GM10248 (cell line): ENCODE measurements around the gene FDXR.

Source experiments
- CTCF ChIA-PET: fragments of 300-600 bp; sonication (Branson Sonifier 250); formaldehyde crosslinking; extraction: SDS; loops from one replicate; lab custom pipeline; 2021; ENCODE audit warnings: antibody characterized with exemption; lab: Yijun Ruan, JAX
- POLR2A ChIA-PET: fragments of 350-650 bp; sonication (Branson Sonifier 250); formaldehyde crosslinking; extraction: SDS; loops from one replicate; lab custom pipeline; 2020; ENCODE audit warnings: antibody characterized with exemption; lab: Yijun Ruan, JAX
- DNase-seq: peaks from one replicate; pipeline ENCODE4 v3.0.0; 2012; ENCODE audit errors: extremely low spot score
- CTCF ChIP-seq: IDR thresholded peaks from 2 replicates; pipeline ENCODE4 v1.5.1; 2012; ENCODE audit warnings: mild to moderate bottlenecking, low read depth; ENCODE audit errors: extremely low read depth, missing control alignments, control extremely low read depth

Gene FDXR

GRCh38 chr17:74833501-74834377, 39.1 kb downstream of the FDXR start:
- no peak for TF ChIP-seq CTCF
- POLR2A ChIA-PET = no interaction called here
- DNase-seq = peak; percentile 76
- CTCF ChIA-PET = interaction anchor here (1.1 to 5.3 kb wide), 6 partner anchors 9 to 127 kb away, joined by 3 to 18 read pairs (median 8); partner anchors contain the start of gene RAB37

- DNase-seq = no peak
- CTCF ChIA-PET = interaction anchor here (0.8 to 5.3 kb wide), 7 partner anchors 10 to 128 kb away, joined by 3 to 18 read pairs (median 4); partner anchors contain the start of gene USH1G
- no peak for TF ChIP-seq CTCF
- POLR2A ChIA-PET = no interaction called here
Measured at GRCh38 chr17:74832421-74832820, 40.4 kb downstream of the FDXR start.

GRCh38 chr17:74831444-74832146, 41.2 kb downstream of the FDXR start:
- POLR2A ChIA-PET = no interaction called here
- CTCF ChIA-PET = interaction anchor here (1.1 to 5.3 kb wide), 5 partner anchors 11 to 91 kb away, joined by 3 to 18 read pairs (median 12); partner anchors contain the start of gene USH1G
- TF ChIP-seq CTCF = no peak
- DNase-seq = no peak

- CTCF ChIA-PET = interaction anchor here (1.1 to 5.3 kb wide), 3 partner anchors 31 to 92 kb away, joined by 4 to 18 read pairs (median 5); partner anchors contain the start of gene USH1G
- POLR2A ChIA-PET = no interaction called here
- no peak for TF ChIP-seq CTCF
- no peak for DNase-seq
Measured at GRCh38 chr17:74830861-74831260, 41.9 kb downstream of the FDXR start.

- no peak for DNase-seq
Measured at GRCh38 chr17:74827800-74828199, 45.0 kb downstream of the FDXR start.

More at GRCh38 chr17:74827800-74828199, 45.0 kb downstream of the FDXR start:
- no peak for TF ChIP-seq CTCF
- ChIA-PET CTCF (interaction anchor here (0.7 to 3.0 kb wide), 4 partner anchors 9 to 34 kb away, joined by 3 to 9 read pairs (median 4); no protein-coding TSS in a partner anchor), POLR2A (no interaction called here)
